ENCODE data around the gene LRRC8A.

DNA sequence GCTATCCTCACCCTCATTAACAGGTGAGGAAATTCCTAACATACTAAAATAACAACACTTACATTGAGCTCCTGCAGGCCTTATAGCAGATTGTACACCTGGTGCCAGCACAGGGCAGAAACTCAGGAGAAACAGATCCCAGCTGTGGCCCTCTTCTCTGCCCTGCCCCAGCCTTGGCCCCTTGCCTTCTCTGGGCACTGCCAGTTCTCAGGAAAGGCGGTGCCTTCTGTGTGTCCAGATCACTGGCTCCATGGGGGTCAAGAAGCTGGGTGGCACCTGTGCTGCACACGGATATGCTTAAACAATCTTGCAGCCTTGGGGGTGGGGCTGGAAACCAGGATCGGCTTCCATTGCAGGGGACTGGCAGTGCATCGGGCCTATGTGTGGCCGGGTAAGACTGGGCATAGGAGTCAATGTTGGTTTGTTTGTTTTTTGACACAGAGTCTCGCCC is 19.5 kb upstream of the LRRC8A start:
- TF ChIP-seq CREB1 (IDR thresholded peaks at IDR 0.05; ENCODE audit: low read depth), result no peak
- TF ChIP-seq, protein P1, sequence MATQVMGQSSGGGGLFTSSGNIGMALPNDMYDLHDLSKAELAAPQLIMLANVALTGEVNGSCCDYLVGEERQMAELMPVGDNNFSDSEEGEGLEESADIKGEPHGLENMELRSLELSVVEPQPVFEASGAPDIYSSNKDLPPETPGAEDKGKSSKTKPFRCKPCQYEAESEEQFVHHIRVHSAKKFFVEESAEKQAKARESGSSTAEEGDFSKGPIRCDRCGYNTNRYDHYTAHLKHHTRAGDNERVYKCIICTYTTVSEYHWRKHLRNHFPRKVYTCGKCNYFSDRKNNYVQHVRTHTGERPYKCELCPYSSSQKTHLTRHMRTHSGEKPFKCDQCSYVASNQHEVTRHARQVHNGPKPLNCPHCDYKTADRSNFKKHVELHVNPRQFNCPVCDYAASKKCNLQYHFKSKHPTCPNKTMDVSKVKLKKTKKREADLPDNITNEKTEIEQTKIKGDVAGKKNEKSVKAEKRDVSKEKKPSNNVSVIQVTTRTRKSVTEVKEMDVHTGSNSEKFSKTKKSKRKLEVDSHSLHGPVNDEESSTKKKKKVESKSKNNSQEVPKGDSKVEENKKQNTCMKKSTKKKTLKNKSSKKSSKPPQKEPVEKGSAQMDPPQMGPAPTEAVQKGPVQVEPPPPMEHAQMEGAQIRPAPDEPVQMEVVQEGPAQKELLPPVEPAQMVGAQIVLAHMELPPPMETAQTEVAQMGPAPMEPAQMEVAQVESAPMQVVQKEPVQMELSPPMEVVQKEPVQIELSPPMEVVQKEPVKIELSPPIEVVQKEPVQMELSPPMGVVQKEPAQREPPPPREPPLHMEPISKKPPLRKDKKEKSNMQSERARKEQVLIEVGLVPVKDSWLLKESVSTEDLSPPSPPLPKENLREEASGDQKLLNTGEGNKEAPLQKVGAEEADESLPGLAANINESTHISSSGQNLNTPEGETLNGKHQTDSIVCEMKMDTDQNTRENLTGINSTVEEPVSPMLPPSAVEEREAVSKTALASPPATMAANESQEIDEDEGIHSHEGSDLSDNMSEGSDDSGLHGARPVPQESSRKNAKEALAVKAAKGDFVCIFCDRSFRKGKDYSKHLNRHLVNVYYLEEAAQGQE (IDR thresholded peaks at IDR 0.05; ENCODE audit: low read depth), result no peak
- no peak for TF ChIP-seq CEBPB (IDR thresholded peaks at IDR 0.05)
- TF ChIP-seq RAD21 (IDR thresholded peaks at IDR 0.05; ENCODE audit: low read depth), result no peak
- no peak for TF ChIP-seq TAF1 (IDR thresholded peaks at IDR 0.05; ENCODE audit: low read depth)
- TF ChIP-seq EP300 (IDR thresholded peaks at IDR 0.05; ENCODE audit: borderline replicate concordance), result no peak
- TF ChIP-seq TEAD4 (IDR thresholded peaks at IDR 0.05), result no peak
